HepG2 (cell line): Measurements from ENCODE around the gene PLEKHA6.

Experiments
- DPF2 ChIP-seq: sonication (generic); formaldehyde crosslinking; IDR thresholded peaks from 2 replicates; pipeline ENCODE4 v1.4.0; 2020; ENCODE audit warnings: mild to moderate bottlenecking, low read depth, missing genetic modification reagents, borderline replicate concordance
- ESRRA ChIP-seq: sonication (generic); formaldehyde crosslinking; IDR thresholded peaks from 2 replicates; pipeline ENCODE4 v1.5.1; 2020; ENCODE audit warnings: mild to moderate bottlenecking, low read depth, missing genetic modification reagents
- NFIC ChIP-seq: IDR thresholded peaks from 2 replicates; pipeline ENCODE4 v1.6.1; 2012; ENCODE audit warnings: mild to moderate bottlenecking, low read length, inconsistent platforms
- PCBP2 ChIP-seq: fragments of 200-400 bp; formaldehyde crosslinking; optimal IDR thresholded peaks from 2 replicates; pipeline ENCODE3; 2018; ENCODE audit warnings: low read length, low read depth; ENCODE audit not compliant: poor library complexity, severe bottlenecking
- POLR2A ChIP-seq, 2 experiments: IDR thresholded peaks; 2 replicates each; pipeline ENCODE4 v1.6.1; 2011; ENCODE audit warnings: low read depth in 2 of 2, low read length in 2 of 2, mild to moderate bottlenecking in 1 of 2, moderate library complexity in 1 of 2; ENCODE audit not compliant: insufficient read depth in 1 of 2
- ZNF766 ChIP-seq: sonication (generic); formaldehyde crosslinking; IDR thresholded peaks from 2 replicates; pipeline ENCODE4 v1.5.0; 2020; ENCODE audit warnings: missing genetic modification reagents, borderline replicate concordance
- TF ChIP-seq, protein P1 (sequence below): sonication (generic); formaldehyde crosslinking; IDR thresholded peaks from 2 replicates; pipeline ENCODE4 v1.9.0; 2021; ENCODE audit warnings: missing genetic modification reagents, mild to moderate bottlenecking, borderline replicate concordance
- TF ChIP-seq, protein P2 (sequence below): sonication (generic); formaldehyde crosslinking; IDR thresholded peaks from 2 replicates; pipeline ENCODE4 v1.5.0; 2020; ENCODE audit warnings: mild to moderate bottlenecking, missing genetic modification reagents, borderline replicate concordance

DNA sequence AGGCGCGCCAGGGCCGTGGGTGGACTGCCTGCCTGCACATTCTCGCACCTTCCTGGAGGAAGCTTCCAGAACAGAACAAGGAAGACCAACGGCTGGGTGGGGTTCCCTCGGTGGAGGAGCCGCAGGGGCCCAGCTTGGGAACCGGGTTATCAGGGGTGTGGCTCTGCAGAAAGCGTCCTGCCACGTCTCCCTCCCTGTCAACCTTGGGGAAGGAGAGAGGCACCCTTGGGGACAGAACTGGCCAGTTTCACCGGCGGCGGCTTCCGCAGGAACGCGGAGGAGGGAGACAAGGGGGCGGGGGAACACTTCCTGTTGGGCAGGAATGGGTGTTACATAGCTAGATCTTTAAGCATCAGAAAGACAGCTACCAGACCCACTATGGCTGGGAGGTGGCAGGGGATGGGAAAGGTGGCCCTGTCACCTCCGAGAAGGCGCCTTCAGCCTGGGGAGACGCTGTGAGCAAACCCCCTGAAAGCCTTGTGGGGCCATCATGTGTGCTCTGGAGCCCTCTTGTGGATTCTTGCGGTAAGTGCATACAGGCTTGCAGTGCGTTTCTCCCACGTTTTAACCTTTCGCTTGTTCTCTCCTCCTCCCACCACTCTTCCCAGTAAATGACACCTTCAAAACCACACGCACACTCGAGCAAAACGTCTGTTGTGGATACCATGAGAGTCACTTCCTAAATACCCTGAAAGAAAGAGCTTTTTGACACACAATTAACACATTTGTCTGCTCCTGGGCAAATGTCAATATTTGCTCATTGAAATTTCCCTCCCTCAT lies 3.8 kb upstream of the PLEKHA6 start:
- TF ChIP-seq, protein P1, sequence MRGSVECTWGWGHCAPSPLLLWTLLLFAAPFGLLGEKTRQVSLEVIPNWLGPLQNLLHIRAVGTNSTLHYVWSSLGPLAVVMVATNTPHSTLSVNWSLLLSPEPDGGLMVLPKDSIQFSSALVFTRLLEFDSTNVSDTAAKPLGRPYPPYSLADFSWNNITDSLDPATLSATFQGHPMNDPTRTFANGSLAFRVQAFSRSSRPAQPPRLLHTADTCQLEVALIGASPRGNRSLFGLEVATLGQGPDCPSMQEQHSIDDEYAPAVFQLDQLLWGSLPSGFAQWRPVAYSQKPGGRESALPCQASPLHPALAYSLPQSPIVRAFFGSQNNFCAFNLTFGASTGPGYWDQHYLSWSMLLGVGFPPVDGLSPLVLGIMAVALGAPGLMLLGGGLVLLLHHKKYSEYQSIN (CRISPR knock-in tag): no peak
- TF ChIP-seq POLR2A (IDR thresholded peaks at IDR 0.05; ENCODE audit: insufficient read depth in 1 of 2, low read depth in 2 of 2, low read length in 2 of 2) (no peak), DPF2 (CRISPR knock-in tag) (no peak), ESRRA (CRISPR knock-in tag) (no peak), PCBP2 (no peak), ZNF766 (CRISPR knock-in tag) (no peak), NFIC (no peak)
- TF ChIP-seq, protein P2, sequence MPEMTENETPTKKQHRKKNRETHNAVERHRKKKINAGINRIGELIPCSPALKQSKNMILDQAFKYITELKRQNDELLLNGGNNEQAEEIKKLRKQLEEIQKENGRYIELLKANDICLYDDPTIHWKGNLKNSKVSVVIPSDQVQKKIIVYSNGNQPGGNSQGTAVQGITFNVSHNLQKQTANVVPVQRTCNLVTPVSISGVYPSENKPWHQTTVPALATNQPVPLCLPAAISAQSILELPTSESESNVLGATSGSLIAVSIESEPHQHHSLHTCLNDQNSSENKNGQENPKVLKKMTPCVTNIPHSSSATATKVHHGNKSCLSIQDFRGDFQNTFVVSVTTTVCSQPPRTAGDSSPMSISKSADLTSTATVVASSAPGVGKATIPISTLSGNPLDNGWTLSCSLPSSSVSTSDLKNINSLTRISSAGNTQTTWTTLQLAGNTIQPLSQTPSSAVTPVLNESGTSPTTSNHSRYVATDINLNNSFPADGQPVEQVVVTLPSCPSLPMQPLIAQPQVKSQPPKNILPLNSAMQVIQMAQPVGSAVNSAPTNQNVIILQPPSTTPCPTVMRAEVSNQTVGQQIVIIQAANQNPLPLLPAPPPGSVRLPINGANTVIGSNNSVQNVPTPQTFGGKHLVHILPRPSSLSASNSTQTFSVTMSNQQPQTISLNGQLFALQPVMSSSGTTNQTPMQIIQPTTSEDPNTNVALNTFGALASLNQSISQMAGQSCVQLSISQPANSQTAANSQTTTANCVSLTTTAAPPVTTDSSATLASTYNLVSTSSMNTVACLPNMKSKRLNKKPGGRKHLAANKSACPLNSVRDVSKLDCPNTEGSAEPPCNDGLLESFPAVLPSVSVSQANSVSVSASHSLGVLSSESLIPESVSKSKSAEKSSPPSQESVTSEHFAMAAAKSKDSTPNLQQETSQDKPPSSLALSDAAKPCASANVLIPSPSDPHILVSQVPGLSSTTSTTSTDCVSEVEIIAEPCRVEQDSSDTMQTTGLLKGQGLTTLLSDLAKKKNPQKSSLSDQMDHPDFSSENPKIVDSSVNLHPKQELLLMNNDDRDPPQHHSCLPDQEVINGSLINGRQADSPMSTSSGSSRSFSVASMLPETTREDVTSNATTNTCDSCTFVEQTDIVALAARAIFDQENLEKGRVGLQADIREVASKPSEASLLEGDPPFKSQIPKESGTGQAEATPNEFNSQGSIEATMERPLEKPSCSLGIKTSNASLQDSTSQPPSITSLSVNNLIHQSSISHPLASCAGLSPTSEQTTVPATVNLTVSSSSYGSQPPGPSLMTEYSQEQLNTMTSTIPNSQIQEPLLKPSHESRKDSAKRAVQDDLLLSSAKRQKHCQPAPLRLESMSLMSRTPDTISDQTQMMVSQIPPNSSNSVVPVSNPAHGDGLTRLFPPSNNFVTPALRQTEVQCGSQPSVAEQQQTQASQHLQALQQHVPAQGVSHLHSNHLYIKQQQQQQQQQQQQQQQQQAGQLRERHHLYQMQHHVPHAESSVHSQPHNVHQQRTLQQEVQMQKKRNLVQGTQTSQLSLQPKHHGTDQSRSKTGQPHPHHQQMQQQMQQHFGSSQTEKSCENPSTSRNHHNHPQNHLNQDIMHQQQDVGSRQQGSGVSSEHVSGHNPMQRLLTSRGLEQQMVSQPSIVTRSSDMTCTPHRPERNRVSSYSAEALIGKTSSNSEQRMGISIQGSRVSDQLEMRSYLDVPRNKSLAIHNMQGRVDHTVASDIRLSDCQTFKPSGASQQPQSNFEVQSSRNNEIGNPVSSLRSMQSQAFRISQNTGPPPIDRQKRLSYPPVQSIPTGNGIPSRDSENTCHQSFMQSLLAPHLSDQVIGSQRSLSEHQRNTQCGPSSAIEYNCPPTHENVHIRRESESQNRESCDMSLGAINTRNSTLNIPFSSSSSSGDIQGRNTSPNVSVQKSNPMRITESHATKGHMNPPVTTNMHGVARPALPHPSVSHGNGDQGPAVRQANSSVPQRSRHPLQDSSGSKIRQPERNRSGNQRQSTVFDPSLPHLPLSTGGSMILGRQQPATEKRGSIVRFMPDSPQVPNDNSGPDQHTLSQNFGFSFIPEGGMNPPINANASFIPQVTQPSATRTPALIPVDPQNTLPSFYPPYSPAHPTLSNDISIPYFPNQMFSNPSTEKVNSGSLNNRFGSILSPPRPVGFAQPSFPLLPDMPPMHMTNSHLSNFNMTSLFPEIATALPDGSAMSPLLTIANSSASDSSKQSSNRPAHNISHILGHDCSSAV: no peak
